Upper lobe of right lung (tissue), 1 donor: Measurements from ENCODE around the gene TPH2. TPM values are rescaled to one million over a fixed set of nuclear protein-coding genes. Genes with fewer than 3 reads are reported as not detected.

ENCODE experiments used
- ATAC-seq: fragments of 200-7000 bp; cut with Tn5 transposase; one replicate; pipeline ENCODE4 v1.9.1; 2020; ENCODE audit warnings: mild to moderate bottlenecking, moderate library complexity
- DNase-seq: peaks from one replicate; pipeline ENCODE4 v3.0.0-alpha.2; 2020
- H3K27ac ChIP-seq: fragments of 200-600 bp; one replicate; pipeline ENCODE4 v1.8.0; 2022
- H3K27me3 ChIP-seq: fragments of 200-600 bp; one replicate; pipeline ENCODE4 v1.8.0; 2022; ENCODE audit warnings: mild to moderate bottlenecking
- H3K36me3 ChIP-seq: fragments of 200-600 bp; one replicate; pipeline ENCODE4 v1.8.0; 2022
- H3K4me1 ChIP-seq: fragments of 200-600 bp; one replicate; pipeline ENCODE4 v1.8.0; 2022
- H3K4me3 ChIP-seq: fragments of 200-600 bp; one replicate; pipeline ENCODE4 v1.8.0; 2022; ENCODE audit warnings: mild to moderate bottlenecking
- H3K9me3 ChIP-seq: fragments of 200-600 bp; one replicate; pipeline ENCODE4 v1.8.0; 2022
- intact Hi-C: fragments of 100-400 bp; cut with DNase I; formaldehyde crosslinking; loops from one replicate; pipeline ENCODE4 v1.11.0; 2022
- total RNA-seq: library from RNA; stranded (reverse); fragmentation: NEBNext Ultra II Directional; extraction: Animal tissue kit (Norgen Biotek cat#: 25700); gene quantifications from one replicate; pipeline ENCODE4 v1.2.1, GENCODE V29; 2021
- TF ChIP-seq, protein P1 (sequence below): fragments of 200-600 bp; IDR thresholded peaks from one replicate; pipeline ENCODE4 v1.8.0; 2022; ENCODE audit warnings: antibody characterized with exemption
- donor health status: DM: no; HTN: yes; CAD: no; lungs with severe emphysema.

Gene TPH2
- total RNA-seq, 1 donor from 2014 or later, result not detected

DNA sequence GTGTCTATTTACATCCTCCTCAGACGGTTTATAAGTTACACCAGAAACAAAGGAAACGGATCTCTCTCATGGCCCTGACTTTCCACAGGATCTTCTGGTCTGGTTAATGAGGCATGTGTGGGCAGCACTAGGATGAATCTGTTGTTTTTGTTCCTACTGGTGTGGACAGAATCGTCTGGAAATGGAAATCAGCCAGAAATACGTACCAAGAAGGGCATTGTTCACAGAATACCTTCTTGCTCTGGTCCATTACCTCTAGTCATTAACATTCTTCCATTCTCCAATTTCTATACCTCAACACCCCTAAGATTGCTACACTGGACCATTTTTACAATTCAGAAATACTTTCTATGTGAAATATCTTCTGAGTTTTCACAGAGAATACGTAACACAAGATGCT lies 86.0 kb downstream of the TPH2 start:
- Histone ChIP-seq H3K27ac (no peak overlapping the region), H3K4me3 (no peak overlapping the region), H3K9me3 (no peaks in the 10 kb centered on the region), H3K4me1 (no peaks in the 10 kb centered on the region), H3K36me3 (no peaks in the 10 kb centered on the region), H3K27me3 (peaks cover 6% of the 10 kb centered on the region)
- DNase-seq (no peak), ATAC-seq (no peak)
- TF ChIP-seq, protein P1, sequence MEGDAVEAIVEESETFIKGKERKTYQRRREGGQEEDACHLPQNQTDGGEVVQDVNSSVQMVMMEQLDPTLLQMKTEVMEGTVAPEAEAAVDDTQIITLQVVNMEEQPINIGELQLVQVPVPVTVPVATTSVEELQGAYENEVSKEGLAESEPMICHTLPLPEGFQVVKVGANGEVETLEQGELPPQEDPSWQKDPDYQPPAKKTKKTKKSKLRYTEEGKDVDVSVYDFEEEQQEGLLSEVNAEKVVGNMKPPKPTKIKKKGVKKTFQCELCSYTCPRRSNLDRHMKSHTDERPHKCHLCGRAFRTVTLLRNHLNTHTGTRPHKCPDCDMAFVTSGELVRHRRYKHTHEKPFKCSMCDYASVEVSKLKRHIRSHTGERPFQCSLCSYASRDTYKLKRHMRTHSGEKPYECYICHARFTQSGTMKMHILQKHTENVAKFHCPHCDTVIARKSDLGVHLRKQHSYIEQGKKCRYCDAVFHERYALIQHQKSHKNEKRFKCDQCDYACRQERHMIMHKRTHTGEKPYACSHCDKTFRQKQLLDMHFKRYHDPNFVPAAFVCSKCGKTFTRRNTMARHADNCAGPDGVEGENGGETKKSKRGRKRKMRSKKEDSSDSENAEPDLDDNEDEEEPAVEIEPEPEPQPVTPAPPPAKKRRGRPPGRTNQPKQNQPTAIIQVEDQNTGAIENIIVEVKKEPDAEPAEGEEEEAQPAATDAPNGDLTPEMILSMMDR, result no peak
- intact Hi-C loops, result no loop called here

DNA sequence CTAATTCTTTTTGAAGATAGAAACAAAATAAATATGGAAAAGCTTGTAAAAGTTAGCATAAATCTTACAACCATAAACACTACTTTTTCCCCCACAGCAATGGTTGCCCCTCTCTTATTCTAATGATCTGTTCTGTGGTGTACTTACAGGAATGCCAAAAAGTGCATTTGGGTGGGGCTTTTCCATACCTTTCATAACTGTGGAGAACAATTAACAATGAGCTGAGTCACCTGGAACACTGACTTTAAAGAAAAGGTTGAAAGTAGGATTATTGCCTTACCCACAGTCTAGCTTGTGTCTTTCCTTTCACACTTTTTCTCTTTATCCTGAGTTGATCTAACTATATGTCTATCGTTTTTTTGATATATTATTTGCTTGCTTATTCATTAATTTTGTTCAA lies 86.9 kb downstream of the TPH2 start:
- Histone ChIP-seq H3K4me1 (no peaks in the 10 kb centered on the region), H3K4me3 (no peak overlapping the region), H3K27ac (no peak overlapping the region), H3K36me3 (no peaks in the 10 kb centered on the region), H3K27me3 (peaks cover 6% of the 10 kb centered on the region), H3K9me3 (no peaks in the 10 kb centered on the region)
- TF ChIP-seq, protein P1, result no peak
- intact Hi-C loops, result no loop called here
- no peak for ATAC-seq
- DNase-seq, result no peak

DNA sequence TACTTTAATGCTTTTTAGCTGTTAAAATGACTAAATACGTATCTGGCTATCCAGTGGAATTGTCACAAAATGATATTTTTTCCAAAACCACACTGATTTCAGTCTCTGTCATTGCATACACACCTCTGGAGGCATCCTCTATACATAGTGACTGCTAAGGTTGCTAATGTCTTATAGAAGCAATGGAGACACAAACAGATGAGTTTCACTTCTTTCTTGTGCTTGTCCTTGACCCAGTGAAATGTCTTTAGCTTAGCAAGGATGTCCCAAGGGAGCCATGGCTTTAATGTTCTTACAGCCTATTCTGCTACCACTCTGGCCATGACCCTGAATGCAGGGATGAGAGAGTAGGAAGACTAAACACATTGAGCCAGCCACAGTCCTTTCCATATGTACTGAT lies 90.3 kb downstream of the TPH2 start:
- no peak for ATAC-seq
- TF ChIP-seq, protein P1, result no peak
- peaks cover 6% of the 10 kb centered on the region for H3K27me3 ChIP-seq
- no peak overlapping the region for H3K27ac ChIP-seq
- intact Hi-C loops, result no loop called here
- no peaks in the 10 kb centered on the region for H3K4me1 ChIP-seq
- no peak overlapping the region for H3K4me3 ChIP-seq
- no peaks in the 10 kb centered on the region for H3K36me3 ChIP-seq
- H3K9me3 ChIP-seq, result no peaks in the 10 kb centered on the region
- DNase-seq, result no peak

DNA sequence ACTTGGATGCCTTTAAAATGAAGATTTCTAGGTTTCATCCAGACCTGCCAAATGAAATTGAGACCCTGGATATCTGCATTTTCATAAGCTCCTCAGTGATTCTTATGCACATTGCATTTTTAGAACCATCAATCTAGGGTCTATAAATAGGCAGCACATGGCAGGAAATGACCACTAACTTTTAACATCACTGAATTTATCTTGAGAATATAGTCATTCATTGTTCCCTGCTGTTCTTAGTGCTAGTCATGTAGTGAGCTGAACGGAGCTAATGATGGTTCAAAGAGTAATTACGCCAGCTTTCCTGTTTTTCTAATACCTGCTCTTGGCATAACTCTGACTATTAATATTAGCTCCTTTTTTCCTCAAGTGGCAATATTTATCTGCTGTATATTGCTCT lies 91.6 kb downstream of the TPH2 start:
- no peak for ATAC-seq
- DNase-seq, result no peak
- peaks cover 6% of the 10 kb centered on the region for H3K27me3 ChIP-seq
- H3K36me3 ChIP-seq, result no peaks in the 10 kb centered on the region
- no peaks in the 10 kb centered on the region for H3K9me3 ChIP-seq
- TF ChIP-seq, protein P1, result no peak
- H3K4me1 ChIP-seq, result no peaks in the 10 kb centered on the region
- H3K27ac ChIP-seq, result no peak overlapping the region
- no peak overlapping the region for H3K4me3 ChIP-seq
- intact Hi-C loops, result no loop called here

DNA sequence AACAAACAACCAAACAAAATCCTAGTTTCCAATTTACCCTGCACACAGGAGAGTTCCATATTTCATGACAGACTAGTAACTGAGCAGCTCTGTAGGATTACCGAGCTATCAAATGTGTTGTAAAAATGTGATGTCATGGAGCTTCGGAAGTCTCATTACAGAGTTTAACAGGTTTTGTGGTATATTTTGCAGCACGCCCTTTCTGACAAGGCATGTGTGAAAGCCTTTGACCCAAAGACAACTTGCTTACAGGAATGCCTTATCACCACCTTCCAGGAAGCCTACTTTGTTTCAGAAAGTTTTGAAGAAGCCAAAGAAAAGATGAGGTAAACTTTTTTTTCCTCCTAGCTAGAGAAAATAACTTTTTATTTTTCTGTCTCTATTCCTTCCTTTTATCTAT lies 92.4 kb downstream of the TPH2 start:
- TF ChIP-seq, protein P1, result no peak
- no peak for DNase-seq
- no peaks in the 10 kb centered on the region for H3K36me3 ChIP-seq
- no peak overlapping the region for H3K27ac ChIP-seq
- ATAC-seq, result no peak
- intact Hi-C loops, result no loop called here
- peaks cover 4% of the 10 kb centered on the region for H3K27me3 ChIP-seq
- no peak overlapping the region for H3K4me3 ChIP-seq
- H3K4me1 ChIP-seq, result no peaks in the 10 kb centered on the region
- no peaks in the 10 kb centered on the region for H3K9me3 ChIP-seq

DNA sequence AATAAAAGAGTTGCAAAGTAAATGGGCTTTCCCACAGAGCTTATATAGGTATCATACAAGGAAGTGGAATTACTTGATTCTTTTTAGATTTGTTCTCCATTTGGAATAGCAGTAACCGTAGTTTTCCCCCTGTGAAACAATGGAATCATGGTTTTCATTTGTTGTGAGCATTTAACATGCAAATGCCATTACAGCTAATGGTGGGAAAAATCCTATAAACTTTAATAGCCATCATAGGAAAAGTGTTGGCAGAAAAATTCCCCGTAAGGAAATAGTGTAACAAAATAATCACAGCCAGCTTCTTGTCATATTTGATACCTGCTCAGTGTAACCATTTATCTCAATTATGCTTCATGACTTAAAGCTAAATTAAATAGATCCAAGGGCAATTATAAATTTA lies 95.3 kb downstream of the TPH2 start:
- no peaks in the 10 kb centered on the region for H3K4me1 ChIP-seq
- ATAC-seq, result no peak

More for the DNA sequence above, 95.3 kb downstream of the TPH2 start:
- H3K36me3 ChIP-seq, result no peaks in the 10 kb centered on the region
- no peak overlapping the region for H3K4me3 ChIP-seq
- TF ChIP-seq, protein P1, result no peak
- H3K27me3 ChIP-seq, result no peaks in the 10 kb centered on the region
- no peak overlapping the region for H3K27ac ChIP-seq
- intact Hi-C loops, result no loop called here
- no peaks in the 10 kb centered on the region for H3K9me3 ChIP-seq
- DNase-seq, result no peak
